ENCODE results near the gene VGLL4. TPM values are rescaled to one million over a fixed set of nuclear protein-coding genes. Genes with fewer than 3 reads are reported as not detected.

The VGLL4 gene
- total RNA-seq, 1 donor from 2014 or later: 45.5 TPM

- no peak for DNase-seq
- no peak for ATAC-seq
- TF ChIP-seq, protein P1, sequence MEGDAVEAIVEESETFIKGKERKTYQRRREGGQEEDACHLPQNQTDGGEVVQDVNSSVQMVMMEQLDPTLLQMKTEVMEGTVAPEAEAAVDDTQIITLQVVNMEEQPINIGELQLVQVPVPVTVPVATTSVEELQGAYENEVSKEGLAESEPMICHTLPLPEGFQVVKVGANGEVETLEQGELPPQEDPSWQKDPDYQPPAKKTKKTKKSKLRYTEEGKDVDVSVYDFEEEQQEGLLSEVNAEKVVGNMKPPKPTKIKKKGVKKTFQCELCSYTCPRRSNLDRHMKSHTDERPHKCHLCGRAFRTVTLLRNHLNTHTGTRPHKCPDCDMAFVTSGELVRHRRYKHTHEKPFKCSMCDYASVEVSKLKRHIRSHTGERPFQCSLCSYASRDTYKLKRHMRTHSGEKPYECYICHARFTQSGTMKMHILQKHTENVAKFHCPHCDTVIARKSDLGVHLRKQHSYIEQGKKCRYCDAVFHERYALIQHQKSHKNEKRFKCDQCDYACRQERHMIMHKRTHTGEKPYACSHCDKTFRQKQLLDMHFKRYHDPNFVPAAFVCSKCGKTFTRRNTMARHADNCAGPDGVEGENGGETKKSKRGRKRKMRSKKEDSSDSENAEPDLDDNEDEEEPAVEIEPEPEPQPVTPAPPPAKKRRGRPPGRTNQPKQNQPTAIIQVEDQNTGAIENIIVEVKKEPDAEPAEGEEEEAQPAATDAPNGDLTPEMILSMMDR (IDR thresholded peaks at IDR 0.05): no peak
- H3K4me3 ChIP-seq: no peak overlapping the region
- peaks cover 58% of the 10 kb centered on the region for H3K36me3 ChIP-seq
- no peaks in the 10 kb centered on the region for H3K27me3 ChIP-seq (ENCODE audit: low read depth)
- H3K27ac ChIP-seq: no peak overlapping the region
- H3K4me1 ChIP-seq: peaks cover 19% of the 10 kb centered on the region
- intact Hi-C loops (cut with DNase I): no loop called here
- H3K9me3 ChIP-seq: no peaks in the 10 kb centered on the region
Observed at GRCh38 chr3:11562277-11562881, 81.3 kb downstream of the VGLL4 start.

GRCh38 chr3:11560746-11561145, 83.0 kb downstream of the VGLL4 start:
- Histone ChIP-seq H3K36me3 (peaks cover 70% of the 10 kb centered on the region), H3K27me3 (ENCODE audit: low read depth) (no peaks in the 10 kb centered on the region), H3K27ac (no peak overlapping the region), H3K4me3 (no peak overlapping the region), H3K4me1 (peaks cover 25% of the 10 kb centered on the region), H3K9me3 (no peaks in the 10 kb centered on the region)
- intact Hi-C loops (cut with DNase I): no loop called here
- DNase-seq (no peak), ATAC-seq (no peak)
- TF ChIP-seq, protein P1 (IDR thresholded peaks at IDR 0.05): no peak

DNA sequence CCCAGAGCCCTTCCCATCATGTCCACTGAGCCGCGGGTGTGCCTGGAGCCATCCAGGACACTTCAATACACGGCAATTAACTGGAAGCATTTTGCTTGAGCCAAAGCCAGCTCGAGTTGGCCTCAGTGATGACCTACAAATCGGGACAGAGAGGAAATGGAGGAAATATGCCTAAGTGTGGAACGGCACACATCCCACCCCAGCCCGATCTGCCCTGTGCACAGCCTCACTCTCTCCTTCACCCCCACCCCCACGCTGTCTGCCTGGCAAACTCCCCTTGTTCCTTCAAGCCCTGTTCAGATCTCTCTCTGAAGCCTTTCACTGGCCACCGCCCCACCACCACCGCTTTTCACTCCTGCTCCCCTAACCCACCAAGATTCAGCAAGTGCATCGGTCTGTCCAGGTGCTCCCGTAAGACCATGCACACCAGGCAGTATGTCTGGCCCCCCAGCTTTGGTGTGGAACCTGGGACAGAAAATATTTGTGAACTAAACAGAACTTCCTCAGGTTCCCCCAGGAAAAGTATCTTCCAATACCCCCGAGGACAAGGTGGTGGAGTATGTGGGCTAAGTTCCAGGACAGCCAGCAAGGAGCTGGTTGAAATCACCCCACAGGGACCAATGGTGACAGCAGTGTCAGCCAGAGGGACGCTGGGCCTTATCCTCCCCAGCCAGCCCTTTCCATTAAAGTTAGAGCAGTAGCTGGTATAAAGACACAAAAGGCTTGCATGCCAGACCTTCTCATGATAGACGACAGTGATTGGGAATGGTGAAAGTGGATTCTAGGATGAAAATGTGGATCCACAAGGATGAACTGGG, 83.7 kb downstream of the VGLL4 start:
- DNase-seq: no peak
- no peak overlapping the region for H3K4me3 ChIP-seq
- H3K27ac ChIP-seq: no peak overlapping the region
- H3K4me1 ChIP-seq: peaks cover 31% of the 10 kb centered on the region
- peaks cover 70% of the 10 kb centered on the region for H3K36me3 ChIP-seq
- no peaks in the 10 kb centered on the region for H3K27me3 ChIP-seq (ENCODE audit: low read depth)
- intact Hi-C loops (cut with DNase I): no loop called here
- H3K9me3 ChIP-seq: no peaks in the 10 kb centered on the region
- TF ChIP-seq, protein P1 (IDR thresholded peaks at IDR 0.05): no peak
- no peak for ATAC-seq

DNA sequence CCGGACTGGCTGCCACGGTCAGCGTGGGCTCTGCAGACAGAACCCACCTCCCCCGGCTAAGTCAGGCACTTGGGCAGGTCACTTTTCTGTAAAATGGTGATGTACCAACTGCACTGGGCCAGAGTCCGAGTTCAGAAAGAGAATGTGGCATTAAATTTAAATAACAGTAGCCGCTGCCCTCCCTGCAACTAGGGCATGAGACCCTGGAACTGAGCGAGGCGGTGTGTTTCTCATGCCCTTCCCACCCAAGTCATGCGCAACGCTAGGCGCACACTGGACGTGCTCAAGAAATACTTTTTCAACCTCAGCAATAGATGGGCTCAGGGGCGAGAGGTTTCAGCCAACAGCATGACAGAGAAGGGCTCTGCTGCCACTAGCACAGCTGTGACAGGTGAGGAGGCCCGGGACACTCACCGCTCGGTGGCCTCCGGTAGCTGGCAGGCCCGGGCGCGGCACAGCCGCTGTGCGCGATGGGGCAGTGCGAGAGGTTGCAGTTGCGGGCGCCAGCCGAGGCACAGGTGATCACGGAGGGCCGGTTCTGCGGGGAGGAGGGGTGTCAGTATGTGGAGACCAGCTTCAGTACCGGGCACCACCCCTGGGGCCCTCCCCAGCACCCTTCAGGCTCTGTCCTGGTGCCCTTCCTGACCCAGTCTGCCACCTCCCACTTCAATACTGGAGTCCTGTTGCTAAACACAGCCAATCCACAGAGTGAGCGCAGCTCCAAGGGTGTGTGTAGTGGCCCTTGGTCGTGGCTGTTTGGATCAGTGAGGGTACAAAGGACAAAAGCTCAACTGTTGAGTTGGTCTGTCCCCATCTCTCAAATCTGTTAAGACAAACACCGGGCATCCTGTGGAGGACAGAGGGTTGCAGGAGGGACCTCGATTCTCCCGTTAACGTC, 84.5 kb downstream of the VGLL4 start:
- peaks cover 70% of the 10 kb centered on the region for H3K36me3 ChIP-seq
- TF ChIP-seq, protein P1 (IDR thresholded peaks at IDR 0.05): no peak
- DNase-seq (peak; percentile 39), ATAC-seq (no peak)
- H3K27me3 ChIP-seq (ENCODE audit: low read depth): no peaks in the 10 kb centered on the region
- intact Hi-C loops (cut with DNase I): no loop called here
- peaks cover 37% of the 10 kb centered on the region for H3K4me1 ChIP-seq
- no peak overlapping the region for H3K27ac ChIP-seq
- no peaks in the 10 kb centered on the region for H3K9me3 ChIP-seq
- no peak overlapping the region for H3K4me3 ChIP-seq

DNA sequence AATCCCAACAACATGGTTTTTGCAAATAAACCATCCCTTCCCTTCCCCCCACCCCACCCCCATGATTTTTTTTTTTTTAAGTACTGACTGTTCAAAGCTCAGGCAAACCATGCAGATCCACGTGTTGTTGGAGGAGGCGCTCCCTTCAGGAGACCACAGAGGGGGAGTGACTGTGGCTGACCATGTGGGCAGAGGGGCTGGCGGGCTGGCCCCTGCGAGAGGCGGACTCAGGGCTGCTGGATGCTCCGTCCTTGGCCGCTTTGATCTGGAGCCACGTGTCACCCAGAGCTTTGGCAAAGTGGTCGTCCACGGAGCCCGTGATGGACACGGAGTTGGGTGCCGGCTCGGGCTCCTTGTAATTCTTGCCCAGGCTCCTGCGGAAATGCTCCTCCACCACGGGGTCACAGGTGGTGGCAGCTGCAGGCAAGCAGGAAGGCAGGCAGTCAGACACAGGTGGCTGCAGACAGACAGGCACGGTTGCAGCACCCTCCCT, 85.3 kb downstream of the VGLL4 start:
- Histone ChIP-seq H3K9me3 (no peaks in the 10 kb centered on the region), H3K27ac (no peak overlapping the region), H3K36me3 (peaks cover 63% of the 10 kb centered on the region), H3K4me1 (peaks cover 44% of the 10 kb centered on the region), H3K4me3 (no peak overlapping the region), H3K27me3 (ENCODE audit: low read depth) (no peaks in the 10 kb centered on the region)
- TF ChIP-seq, protein P1 (IDR thresholded peaks at IDR 0.05): no peak
- DNase-seq: peak; percentile 41
- intact Hi-C loops (cut with DNase I): no loop called here
- no peak for ATAC-seq
